H1 (cell line): ENCODE measurements around the gene STK11IP. TPM values are rescaled to one million over a fixed set of nuclear protein-coding genes. Genes with fewer than 3 reads are reported as not detected.

Experiments
- CTCF ChIA-PET: fragments of 300-600 bp; sonication (Branson Sonifier 250); formaldehyde crosslinking; loops from one replicate; lab custom pipeline; 2021; ENCODE audit not compliant: partially characterized antibody; lab: Charles Lee
- POLR2A ChIA-PET: fragments of 300-600 bp; sonication (Branson Sonifier 250); formaldehyde crosslinking; loops from one replicate; lab custom pipeline; 2021; ENCODE audit warnings: inconsistent platforms; ENCODE audit not compliant: partially characterized antibody; lab: Charles Lee
- DNase-seq, 2 experiments: peaks; one replicate each; pipeline versions ENCODE4 v3.0.0 to v3.0.0-alpha.2; 2010 to 2022; ENCODE audit warnings: low spot score in 2 of 2, low read depth in 1 of 2, mixed read lengths in 1 of 2
- FAIRE-seq: peaks from 2 replicates; lab custom pipeline; 2011; peaks lifted over from hg19 to GRCh38; lab: Jason Lieb, UNC
- H2AFZ ChIP-seq: 2 replicates; pipeline ENCODE4 v1.8.1; 2012; ENCODE audit warnings: low read length, inconsistent platforms
- H2AK5ac ChIP-seq: 2 replicates; pipeline ENCODE4 v1.6.1; 2013; ENCODE audit warnings: low read depth, low read length
- H2BK120ac ChIP-seq: replicated peaks from 2 replicates; pipeline ENCODE3; 2013; ENCODE audit warnings: low read depth, low read length, inconsistent platforms
- H2BK12ac ChIP-seq: 2 replicates; pipeline ENCODE4 v1.6.1; 2013; ENCODE audit warnings: low read depth, low read length
- H2BK15ac ChIP-seq: 2 replicates; pipeline ENCODE4 v1.6.1; 2013; ENCODE audit warnings: low read length
- H2BK20ac ChIP-seq: 2 replicates; pipeline ENCODE4 v1.6.1; 2013; ENCODE audit warnings: low read length
- H2BK5ac ChIP-seq: 2 replicates; pipeline ENCODE4 v1.6.1; 2013; ENCODE audit warnings: low read depth, low read length
- H3K14ac ChIP-seq: 2 replicates; pipeline ENCODE4 v1.6.1; 2013; ENCODE audit warnings: inconsistent platforms; ENCODE audit not compliant: insufficient read length
- H3K18ac ChIP-seq: 2 replicates; pipeline ENCODE4 v1.6.1; 2013; ENCODE audit warnings: low read length; ENCODE audit errors: extremely low read depth
- H3K23ac ChIP-seq: 2 replicates; pipeline ENCODE4 v1.6.1; 2013; ENCODE audit warnings: inconsistent platforms; ENCODE audit not compliant: insufficient read length
- H3K23me2 ChIP-seq: 2 replicates; pipeline ENCODE4 v1.6.1; 2013; ENCODE audit warnings: low read depth, low read length
- H3K27ac ChIP-seq: 2 replicates; pipeline ENCODE4 v1.6.1; 2011; ENCODE audit warnings: low read depth, low read length, inconsistent platforms
- H3K27me3 ChIP-seq, 4 experiments: replicated peaks in 1 of 4; 1 replicate in 1 of 4; 2 replicates in 3 of 4; pipeline versions ENCODE4 v1.6.1 to v1.8.1; 2011 to 2013; ENCODE audit warnings: low read length in 3 of 4, mild to moderate bottlenecking in 3 of 4, inconsistent platforms in 2 of 4, mixed read lengths in 2 of 4, moderate library complexity in 1 of 4; ENCODE audit not compliant: control insufficient read depth in 3 of 4, insufficient read depth in 3 of 4; ENCODE audit errors: extremely low read depth in 1 of 4
- H3K36me3 ChIP-seq, 4 experiments: 2 replicates each; pipeline versions ENCODE4 v1.6.1 to v1.8.1; 2011 to 2013; ENCODE audit warnings: mild to moderate bottlenecking in 4 of 4, low read length in 3 of 4, moderate library complexity in 2 of 4, control low read depth in 1 of 4, inconsistent platforms in 1 of 4; ENCODE audit not compliant: insufficient read depth in 4 of 4, control insufficient read depth in 2 of 4
- H3K4ac ChIP-seq: replicated peaks from 2 replicates; pipeline ENCODE3; 2013; ENCODE audit warnings: low read length, low read depth, mixed read lengths, inconsistent platforms; ENCODE audit not compliant: insufficient read length
- H3K4me1 ChIP-seq, 4 experiments: replicated peaks in 1 of 4; 1 replicate in 1 of 4; 2 replicates in 3 of 4; pipeline versions ENCODE4 v1.6.1 to v1.8.1; 2011 to 2013; ENCODE audit warnings: low read length in 3 of 4, inconsistent platforms in 2 of 4, mixed read lengths in 1 of 4; ENCODE audit not compliant: insufficient read depth in 4 of 4, control insufficient read depth in 3 of 4
- H3K4me2 ChIP-seq, 2 experiments: 2 replicates each; pipeline versions ENCODE4 v1.6.1 to v1.8.1; 2011 to 2013; ENCODE audit warnings: low read depth in 2 of 2, low read length in 2 of 2, control low read depth in 1 of 2, inconsistent platforms in 1 of 2, mild to moderate bottlenecking in 1 of 2; ENCODE audit not compliant: insufficient read depth in 1 of 2
- H3K4me3 ChIP-seq, 4 experiments: fragments of 200-600, 300-600 bp in 1 of 4; sonication (generic), shearing (Covaris generic), sonication (Bioruptor Twin) in 1 of 4; 2 replicates each; pipeline versions ENCODE4 v1.5.1 to v1.8.1; 2011 to 2016; ENCODE audit warnings: low read length in 4 of 4, low read depth in 3 of 4, control low read depth in 2 of 4, inconsistent platforms in 2 of 4, mild to moderate bottlenecking in 2 of 4, mixed read lengths in 1 of 4, moderate library complexity in 1 of 4; ENCODE audit not compliant: insufficient read depth in 2 of 4; ENCODE audit errors: extremely low read depth in 1 of 4
- H3K56ac ChIP-seq: replicated peaks from 2 replicates; pipeline ENCODE3; 2013; ENCODE audit warnings: low read depth, mild to moderate bottlenecking, mixed read lengths, low read length, inconsistent platforms; ENCODE audit not compliant: insufficient read length
- H3K79me1 ChIP-seq: 2 replicates; pipeline ENCODE4 v1.6.1; 2013; ENCODE audit warnings: low read depth, low read length, control low read depth
- H3K79me2 ChIP-seq, 2 experiments: 2 replicates each; pipeline versions ENCODE4 v1.6.1 to v1.8.1; 2012 to 2013; ENCODE audit warnings: low read length in 2 of 2, mild to moderate bottlenecking in 2 of 2, inconsistent platforms in 1 of 2; ENCODE audit not compliant: insufficient read depth in 2 of 2, control insufficient read depth in 1 of 2
- H3K9ac ChIP-seq, 4 experiments: replicated peaks in 1 of 4; 1 replicate in 1 of 4; 2 replicates in 3 of 4; pipeline versions ENCODE4 v1.6.1 to v1.8.1; 2011 to 2013; ENCODE audit warnings: low read depth in 3 of 4, low read length in 3 of 4, control low read depth in 2 of 4, mild to moderate bottlenecking in 2 of 4, moderate library complexity in 2 of 4, inconsistent platforms in 1 of 4; ENCODE audit errors: extremely low read depth in 1 of 4
- H3K9me3 ChIP-seq, 2 experiments: 2 replicates each; pipeline versions ENCODE4 v1.6.1 to v1.8.1; 2012 to 2013; ENCODE audit warnings: mild to moderate bottlenecking in 2 of 2, moderate library complexity in 2 of 2, control low read depth in 1 of 2, inconsistent platforms in 1 of 2, low read depth in 1 of 2, low read length in 1 of 2, mixed read lengths in 1 of 2; ENCODE audit not compliant: insufficient read depth in 2 of 2
- H4K20me1 ChIP-seq, 2 experiments: replicated peaks in 1 of 2; 2 replicates each; pipeline versions ENCODE3 to v1.8.1; 2011 to 2013; ENCODE audit warnings: inconsistent platforms in 2 of 2, low read length in 2 of 2, mild to moderate bottlenecking in 1 of 2; ENCODE audit not compliant: insufficient read depth in 2 of 2, control insufficient read depth in 1 of 2
- H4K5ac ChIP-seq: 2 replicates; pipeline ENCODE4 v1.6.1; 2013; ENCODE audit warnings: low read length, low read depth, mixed read lengths, inconsistent platforms; ENCODE audit not compliant: insufficient read length
- H4K8ac ChIP-seq: 2 replicates; pipeline ENCODE4 v1.8.0; 2013; ENCODE audit warnings: mild to moderate bottlenecking, moderate library complexity, low read length, inconsistent platforms; ENCODE audit not compliant: insufficient read depth; ENCODE audit errors: extremely low read depth
- H4K91ac ChIP-seq: replicated peaks from 2 replicates; pipeline ENCODE3; 2013; ENCODE audit warnings: low read length, mixed read lengths, inconsistent platforms; ENCODE audit not compliant: insufficient read length
- BCL11A ChIP-seq, 2 experiments: IDR thresholded peaks; one replicate each; pipeline ENCODE4 v1.6.1; 2011; ENCODE audit warnings: low read depth in 2 of 2, low read length in 2 of 2, mild to moderate bottlenecking in 2 of 2
- CHD2 ChIP-seq: IDR thresholded peaks from 2 replicates; pipeline ENCODE4 v1.6.1; 2012; ENCODE audit warnings: low read length, improper control_type of control experiment
- FOSL1 ChIP-seq: IDR thresholded peaks from 2 replicates; pipeline ENCODE4 v1.6.1; 2011; ENCODE audit warnings: mild to moderate bottlenecking, low read depth, low read length, moderate library complexity; ENCODE audit not compliant: insufficient read depth
- GTF2F1 ChIP-seq: IDR thresholded peaks from 2 replicates; pipeline ENCODE4 v1.6.1; 2012; ENCODE audit warnings: low read depth, low read length, improper control_type of control experiment, borderline replicate concordance
- KDM1A ChIP-seq: fragments of 200-600, 300-600 bp; sonication (generic); IDR thresholded peaks from 2 replicates; pipeline ENCODE4 v1.7.1; 2016; ENCODE audit warnings: mild to moderate bottlenecking, low read length, borderline replicate concordance
- KDM4A ChIP-seq: IDR thresholded peaks from one replicate; pipeline ENCODE4 v1.7.1; 2012; ENCODE audit warnings: low read depth, mild to moderate bottlenecking, moderate library complexity, low read length, inconsistent platforms; ENCODE audit not compliant: severe bottlenecking
- POU5F1 ChIP-seq: IDR thresholded peaks from 2 replicates; pipeline ENCODE4 v1.6.1; 2011; ENCODE audit warnings: low read depth, mild to moderate bottlenecking, low read length, moderate library complexity
- RAD21 ChIP-seq, 2 experiments: IDR thresholded peaks in 1 of 2; conservative IDR thresholded peaks in 1 of 2; 2 replicates each; pipeline ENCODE4 v1.6.1; 2011; ENCODE audit warnings: low read depth in 2 of 2, low read length in 2 of 2, improper control_type of control experiment in 1 of 2, inconsistent platforms in 1 of 2, mild to moderate bottlenecking in 1 of 2, moderate library complexity in 1 of 2
- SIRT6 ChIP-seq: IDR thresholded peaks from one replicate; pipeline ENCODE4 v1.7.1; 2012; ENCODE audit warnings: low read length, inconsistent platforms
- SP4 ChIP-seq: IDR thresholded peaks from 2 replicates; pipeline ENCODE4 v1.6.1; 2012; ENCODE audit warnings: low read length, inconsistent platforms
- SRF ChIP-seq: IDR thresholded peaks from 2 replicates; pipeline ENCODE4 v1.6.1; 2011; ENCODE audit warnings: mild to moderate bottlenecking, low read depth, low read length, moderate library complexity
- WGBS, 2 experiments: shearing (Covaris generic) in 1 of 2; methylation state at CpG; one replicate each; pipeline versions ENCODE4 v1.1.6 to v1.1.7; 2013 to 2015; ENCODE audit warnings: low lambda C conversion rate in 2 of 2, mixed read lengths in 2 of 2, inconsistent platforms in 1 of 2, low coverage in 1 of 2, missing lambda C conversion rate in 1 of 2; ENCODE audit not compliant: insufficient replicate concordance in 2 of 2, insufficient coverage in 1 of 2, insufficient read length in 1 of 2; ENCODE audit errors: extremely low coverage in 1 of 2, missing lambda C conversion rate in 1 of 2; 5-methylcytosine and 5-hydroxymethylcytosine counted together
- polyA plus RNA-seq, 7 experiments: library from polyadenylated mRNA; depleted of rRNA in 3 of 7; stranded (reverse) in 5 of 7; unstranded in 2 of 7; fragments of >200 nt in 5 of 7; fragments of 200-250 nt in 2 of 7; gene quantifications; 1 replicate in 5 of 7; 2 replicates in 1 of 7; 4 replicates in 1 of 7; pipeline versions ENCODE4 v1.2.1 to v1.2.3, GENCODE V29; 2011 to 2013; ENCODE audit warnings: missing spikeins in 2 of 7, mixed read lengths in 2 of 7
- total RNA-seq: library from RNA; stranded (reverse); fragmentation: NEBNext Ultra II Directional; extraction: Animal tissue kit (Norgen Biotek cat#: 25700); gene quantifications from 2 replicates; pipeline ENCODE4 v1.2.1, GENCODE V29; 2021
- TF ChIP-seq, protein P1 (sequence below): IDR thresholded peaks from 2 replicates; pipeline ENCODE4 v1.6.1; 2011; ENCODE audit warnings: low read depth, mild to moderate bottlenecking, low read length; ENCODE audit not compliant: insufficient read depth

Gene STK11IP
- total and polyA plus RNA-seq, 2 of the 8 experiments (the other 6 are each of a cell fraction or from before 2014, with no cell fraction given): 18.5 to 29.6 TPM

- no peak overlapping the region for H3K23ac ChIP-seq
- H4K8ac ChIP-seq: no peak overlapping the region
- no peak overlapping the region for H4K5ac ChIP-seq
- no peak overlapping the region for H2BK120ac ChIP-seq
- no peak overlapping the region for H2BK15ac ChIP-seq
- DNase-seq (no peak), FAIRE-seq (no peak)
- no peak overlapping the region for H2BK12ac ChIP-seq
- no peak overlapping the region for H2AK5ac ChIP-seq
- H3K27me3 ChIP-seq: no peaks in the 10 kb centered on the region
- no peak overlapping the region for H3K27ac ChIP-seq
- no peaks in the 10 kb centered on the region for H3K4me1 ChIP-seq
- no peak overlapping the region for H2BK20ac ChIP-seq
- no peak overlapping the region for H3K9ac ChIP-seq
- POLR2A ChIA-PET: interaction anchor here (0.6 to 1.9 kb wide), 5 partner anchors 9 to 1735 kb away, joined by 3 to 6 read pairs (median 4); partner anchors contain the start of gene SLC4A3
- no peaks in the 10 kb centered on the region for H3K79me1 ChIP-seq
- no peak overlapping the region for H3K4ac ChIP-seq
- H3K23me2 ChIP-seq: peaks cover 4% of the 10 kb centered on the region; the same call in 1 of the 2 replicates
- H3K18ac ChIP-seq: no peak overlapping the region
- H3K9me3 ChIP-seq: no peaks in the 10 kb centered on the region
- H3K14ac ChIP-seq: no peak overlapping the region
- no peak overlapping the region for H3K4me2 ChIP-seq
- no peaks in the 10 kb centered on the region for H3K79me2 ChIP-seq
- H3K56ac ChIP-seq: no peak overlapping the region
- H3K4me3 ChIP-seq: no peak overlapping the region
- no peak overlapping the region for H4K91ac ChIP-seq
- peaks cover 0 to 4% of the 10 kb centered on the region in 2 experiments for H4K20me1 ChIP-seq
- H3K36me3 ChIP-seq: no peaks in the 10 kb centered on the region
- no peak overlapping the region for H2AFZ ChIP-seq
- CTCF ChIA-PET: interaction anchor here (0.6 to 22.0 kb wide), 11 partner anchors 9 to 186 kb away, joined by 3 to 356 read pairs (median 5); partner anchors contain the start of gene OBSL1
- H2BK5ac ChIP-seq: no peak overlapping the region
- 90% methylated on average over 21 of the region's 24 CpGs; no CpG with 5 or more reads in 1 of the 2 experiments for WGBS, 2 experiments
- TF ChIP-seq BCL11A (IDR thresholded peaks at IDR 0.05; ENCODE audit: low read depth in 2 of 2, low read length in 2 of 2): no peak
- no peak for TF ChIP-seq KDM4A
- TF ChIP-seq RAD21 (IDR thresholded peaks at IDR 0.05 in 1 of 2, conservative IDR thresholded peaks at IDR 0.05 in 1 of 2; ENCODE audit: low read depth in 2 of 2, low read length in 2 of 2): no peak
- no peak for TF ChIP-seq SRF
- TF ChIP-seq SIRT6: no peak
- TF ChIP-seq FOSL1: no peak
- no peak for TF ChIP-seq GTF2F1
- TF ChIP-seq, protein P1, sequence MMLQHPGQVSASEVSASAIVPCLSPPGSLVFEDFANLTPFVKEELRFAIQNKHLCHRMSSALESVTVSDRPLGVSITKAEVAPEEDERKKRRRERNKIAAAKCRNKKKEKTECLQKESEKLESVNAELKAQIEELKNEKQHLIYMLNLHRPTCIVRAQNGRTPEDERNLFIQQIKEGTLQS: no peak
- no peak for TF ChIP-seq POU5F1
- no peak for TF ChIP-seq CHD2
- TF ChIP-seq SP4: no peak
- TF ChIP-seq KDM1A: no peak
Measured at GRCh38 chr2:219636144-219636915, 38.7 kb downstream of the STK11IP start.
